Ramos (cell line): ENCODE measurements around the gene ABTB2.
"Not testable (repeated sequence)": the region's sequence is repeated elsewhere in the genome, so short reads cannot be mapped to it uniquely, and the experiment has no call there.

Experiments used
- in situ Hi-C: fragments of 300-500 bp; cut with MboI; formaldehyde crosslinking; loops from one replicate; pipeline ENCODE4 v1.14.3; 2022; ENCODE audit warnings: low sequenced_read_pairs; ENCODE audit not compliant: unreplicated experiment

Gene ABTB2

DNA sequence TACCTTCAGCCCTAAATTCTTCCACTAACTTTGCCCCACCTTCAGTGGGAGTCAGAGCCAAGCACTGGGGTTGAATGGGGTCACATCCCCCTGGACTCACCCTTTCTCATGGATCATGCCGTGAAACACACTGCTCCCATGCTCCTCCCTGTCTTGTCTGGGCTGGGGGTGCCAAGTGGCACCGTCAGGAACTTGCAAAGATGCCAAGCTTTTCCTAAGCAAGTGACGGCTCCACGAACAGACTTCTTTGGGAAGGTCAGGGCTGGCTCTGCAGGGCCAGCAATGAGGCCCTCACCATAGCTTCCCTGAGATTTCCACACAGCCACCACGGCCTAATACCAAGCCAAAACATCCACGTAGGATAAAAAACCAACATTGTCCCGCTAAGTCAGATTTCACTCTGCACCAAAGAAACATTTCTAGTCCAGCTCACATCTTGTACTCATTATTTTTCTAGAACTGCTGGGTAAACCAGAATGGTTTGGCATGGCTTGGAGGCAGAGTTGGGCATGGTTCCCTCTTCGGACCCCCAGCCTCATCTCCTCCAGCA is 175.9 kb downstream of the ABTB2 start:
- in situ Hi-C loops = no loop called here

DNA sequence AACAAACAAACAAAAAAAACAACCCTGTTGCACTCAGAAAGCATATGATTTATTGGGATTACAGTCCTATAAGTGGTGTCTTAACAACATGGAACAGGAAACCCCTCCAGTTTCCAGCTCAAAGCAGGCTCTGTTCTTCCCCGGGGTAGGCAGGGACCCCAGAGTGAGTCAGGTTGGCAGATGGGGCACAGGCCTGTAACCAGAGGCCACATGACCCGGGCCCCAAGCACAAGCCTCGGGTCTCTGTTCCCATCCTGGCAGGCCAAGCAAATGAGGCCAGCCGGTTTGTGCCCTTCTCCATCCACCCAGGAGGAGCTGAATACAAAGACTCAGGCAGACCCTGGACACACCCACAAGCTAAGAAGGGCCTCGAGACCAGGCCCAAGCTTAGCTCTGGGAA is 176.6 kb downstream of the ABTB2 start:
- in situ Hi-C loops = no loop called here

DNA sequence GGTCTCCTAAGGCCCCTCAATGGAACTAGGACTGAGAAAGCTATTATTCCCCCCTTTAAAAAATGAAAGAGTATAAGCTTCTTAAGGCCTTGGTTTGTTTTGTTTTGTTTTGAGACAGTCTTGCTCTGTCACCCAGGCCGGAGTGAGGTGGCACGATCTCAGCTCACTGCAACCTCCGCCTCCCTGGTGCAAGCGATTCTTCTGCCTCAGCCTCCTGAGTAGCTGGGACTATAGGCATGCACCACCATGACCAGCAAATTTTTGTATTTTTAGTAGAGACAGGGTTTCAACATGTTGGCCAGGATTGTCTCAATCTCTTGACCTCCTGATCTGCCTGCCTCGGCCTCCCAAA is 177.0 kb downstream of the ABTB2 start:
- in situ Hi-C loops = not testable (repeated sequence)

DNA sequence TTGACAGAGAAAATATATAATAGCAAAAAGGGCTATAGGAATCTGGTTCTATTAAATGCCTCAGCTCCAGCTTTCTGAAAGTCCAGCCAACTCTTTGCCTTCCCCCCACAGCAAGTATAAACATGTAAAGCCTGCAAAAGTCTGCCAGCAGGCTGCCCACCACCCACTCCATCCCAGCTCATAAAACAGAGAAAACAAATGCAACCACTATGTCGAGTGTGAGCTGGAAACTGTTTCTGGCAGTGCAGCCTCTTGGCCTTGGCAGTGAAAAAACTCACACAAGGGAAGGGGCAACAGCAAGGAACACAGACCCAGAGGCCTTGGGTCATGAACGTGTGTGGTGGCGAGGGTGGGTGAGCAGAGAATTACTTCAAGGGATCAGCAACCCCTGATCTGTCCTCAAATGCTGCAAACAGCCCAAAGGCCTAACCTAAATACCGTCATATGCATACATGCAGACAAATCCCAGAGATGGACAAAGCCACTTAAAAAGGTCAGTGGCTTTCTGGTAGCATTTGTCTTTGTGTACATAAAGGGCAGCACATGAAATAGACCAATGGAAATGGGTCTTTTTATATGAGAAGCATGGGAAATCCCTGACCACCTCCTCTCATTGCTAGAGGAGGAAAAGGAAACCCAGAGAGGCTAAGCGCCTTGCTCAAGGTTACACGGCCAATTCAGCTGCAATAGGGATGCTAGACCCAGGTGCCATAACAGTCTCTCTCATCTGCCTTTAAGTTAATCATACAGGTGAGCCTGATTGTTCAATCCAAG is 177.6 kb downstream of the ABTB2 start:
- in situ Hi-C loops = no loop called here

DNA sequence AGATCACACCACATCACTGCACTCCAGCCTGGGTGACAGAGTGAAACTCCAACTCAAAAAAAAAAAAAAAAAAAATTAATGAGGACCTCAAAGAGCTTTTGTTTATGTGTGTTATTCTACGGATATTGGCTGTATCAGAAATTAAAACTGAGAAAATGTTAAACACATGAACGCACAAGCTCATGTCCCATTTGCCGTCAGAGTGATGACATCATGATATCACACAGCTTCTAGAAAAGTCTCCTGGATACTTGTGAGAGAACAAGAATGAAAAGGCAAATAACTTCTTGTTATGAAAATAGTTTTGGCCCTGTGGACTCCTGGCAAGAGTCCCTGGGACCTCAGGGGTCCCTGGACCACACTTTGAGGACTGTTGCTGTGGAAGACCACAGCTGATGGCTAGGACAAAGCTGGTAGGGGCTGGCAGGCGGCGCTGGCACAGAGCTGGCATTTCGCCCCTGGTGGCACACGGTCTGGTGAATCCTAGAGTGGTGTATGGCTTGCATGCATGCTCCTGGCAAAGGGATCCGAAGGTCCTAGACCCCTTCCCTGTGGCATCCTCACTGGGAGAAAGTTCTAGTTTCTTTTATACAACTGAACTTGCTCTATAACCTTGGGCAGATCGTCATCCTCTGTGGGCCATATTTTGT is 178.7 kb downstream of the ABTB2 start:
- in situ Hi-C loops = loop anchor here (5.0 kb wide), 1 partner anchor 178 kb away; the partner anchor contains the start of gene ABTB2

DNA sequence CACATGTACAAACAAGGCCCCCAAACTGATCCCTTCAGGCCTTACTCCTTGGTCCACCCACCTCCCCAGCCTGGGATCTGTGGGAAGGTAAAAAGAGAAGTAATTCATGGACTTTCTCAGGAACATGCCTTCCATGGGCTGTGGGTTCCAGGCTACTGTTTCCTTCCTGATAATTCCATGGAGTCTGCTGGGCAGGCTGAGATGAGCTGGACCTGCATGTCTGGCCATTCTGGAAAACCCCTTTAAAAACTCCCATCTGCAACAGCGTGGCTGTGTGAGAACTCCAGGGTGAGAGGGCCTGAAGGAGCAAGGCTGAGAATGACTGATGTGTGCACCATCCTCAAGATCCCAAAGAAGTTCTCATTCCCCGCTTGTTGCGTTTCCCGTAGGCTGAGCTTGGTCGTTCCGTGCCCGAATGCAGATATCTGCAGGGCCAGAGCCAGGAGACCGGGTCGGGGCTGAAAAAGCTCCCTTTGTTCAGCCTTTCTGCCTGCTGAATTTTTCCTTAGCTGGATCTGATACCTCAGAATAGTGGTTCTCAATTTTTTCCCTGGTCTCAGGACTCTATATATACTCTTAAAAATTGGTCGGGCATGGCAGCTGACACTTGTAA is 179.5 kb downstream of the ABTB2 start:
- in situ Hi-C loops = loop anchor here (5.0 kb wide), 1 partner anchor 179 kb away; the partner anchor contains the start of gene ABTB2

DNA sequence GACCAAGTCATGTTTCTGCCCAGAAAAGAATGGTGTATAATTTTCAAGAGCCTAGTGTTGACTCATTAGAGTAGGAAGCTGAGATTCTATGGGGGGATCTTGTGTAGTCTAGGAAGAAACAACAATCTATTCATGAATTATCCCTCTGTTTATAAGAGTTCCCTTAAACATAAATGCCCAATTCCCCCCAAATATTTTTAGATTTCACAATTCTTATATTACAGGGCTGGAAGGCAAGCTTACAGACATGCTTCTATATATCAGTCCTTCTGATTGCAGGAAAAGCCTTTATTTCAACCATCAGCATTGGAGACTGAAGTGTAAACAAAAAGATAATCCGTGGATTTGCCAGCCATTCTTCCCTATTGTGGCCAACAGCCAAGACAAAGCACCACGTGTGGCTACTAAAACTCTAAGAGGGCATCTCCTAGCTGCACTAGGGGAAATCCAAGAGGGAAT is 181.0 kb downstream of the ABTB2 start:
- in situ Hi-C loops = loop anchor here (5.0 kb wide), 1 partner anchor 181 kb away; the partner anchor contains the start of gene ABTB2

DNA sequence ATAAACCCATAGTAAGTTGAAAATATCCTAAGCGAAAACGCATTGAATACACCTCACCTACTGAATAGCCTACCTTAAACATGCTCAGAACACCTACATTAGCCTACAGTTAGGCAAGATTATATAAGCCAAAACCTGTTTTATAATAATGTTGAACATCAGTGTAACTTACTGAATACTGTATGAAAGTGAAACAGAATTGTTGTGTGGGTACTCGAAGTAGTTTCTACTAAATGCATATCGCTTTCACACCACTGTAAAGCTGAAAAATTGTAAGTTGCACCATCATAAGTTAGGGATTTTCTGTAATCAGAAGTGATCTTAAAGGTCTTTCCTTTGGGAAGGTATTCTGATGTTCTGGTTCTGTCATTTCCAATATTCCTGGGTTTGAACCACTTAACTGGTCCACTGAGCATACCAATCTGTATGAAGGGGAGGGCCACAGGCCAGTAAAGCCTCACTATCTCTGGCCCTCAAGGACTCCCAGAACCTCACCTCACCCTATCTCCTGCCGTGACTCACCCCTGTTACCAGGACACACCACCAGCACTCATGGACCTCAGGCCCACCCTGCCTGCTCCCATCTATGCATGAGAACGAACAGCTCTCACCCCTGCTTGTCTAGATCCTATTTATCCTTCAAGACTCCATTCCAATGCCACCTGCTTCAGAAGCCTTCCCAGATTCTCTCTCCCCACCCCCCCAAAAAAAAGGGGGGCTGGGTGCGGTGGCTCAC is 182.4 kb downstream of the ABTB2 start:
- in situ Hi-C loops = loop anchor here (5.0 kb wide), 1 partner anchor 182 kb away; the partner anchor contains the start of gene ABTB2

DNA sequence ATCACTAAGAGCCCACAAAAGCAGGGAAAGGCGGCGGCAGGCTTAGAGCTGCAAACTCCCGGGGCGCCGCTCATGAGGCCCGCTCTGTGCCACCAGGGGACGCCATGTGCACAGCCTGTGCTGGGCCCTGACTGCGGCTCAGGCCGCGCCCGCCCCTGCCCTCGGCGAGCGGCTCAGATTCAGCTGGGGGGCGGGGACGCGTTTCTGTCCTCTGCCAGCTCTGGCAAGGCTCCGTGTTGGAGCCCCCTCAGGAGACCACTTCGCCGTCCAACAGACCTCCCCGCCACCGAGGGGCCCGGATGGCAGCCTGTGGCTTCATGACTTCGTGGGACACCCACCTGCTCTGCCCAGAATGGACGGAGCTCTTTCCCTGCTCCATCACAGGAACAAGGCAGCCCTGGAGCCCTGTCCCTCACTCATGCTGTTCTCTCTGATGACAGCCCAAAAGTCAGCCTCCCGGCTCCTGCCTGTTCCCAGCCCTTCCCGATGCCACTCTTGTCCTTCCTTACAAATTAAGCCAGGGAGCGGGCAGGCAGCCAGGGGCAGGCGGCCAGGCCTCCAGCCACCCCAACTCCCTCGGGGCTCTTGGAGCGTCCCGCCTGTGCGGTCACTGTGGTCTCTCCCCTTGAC is 183.3 kb downstream of the ABTB2 start:
- in situ Hi-C loops = loop anchor here (5.0 to 25.0 kb wide), 2 partner anchors 183 to 313 kb away; partner anchors contain the start of gene ABTB2

DNA sequence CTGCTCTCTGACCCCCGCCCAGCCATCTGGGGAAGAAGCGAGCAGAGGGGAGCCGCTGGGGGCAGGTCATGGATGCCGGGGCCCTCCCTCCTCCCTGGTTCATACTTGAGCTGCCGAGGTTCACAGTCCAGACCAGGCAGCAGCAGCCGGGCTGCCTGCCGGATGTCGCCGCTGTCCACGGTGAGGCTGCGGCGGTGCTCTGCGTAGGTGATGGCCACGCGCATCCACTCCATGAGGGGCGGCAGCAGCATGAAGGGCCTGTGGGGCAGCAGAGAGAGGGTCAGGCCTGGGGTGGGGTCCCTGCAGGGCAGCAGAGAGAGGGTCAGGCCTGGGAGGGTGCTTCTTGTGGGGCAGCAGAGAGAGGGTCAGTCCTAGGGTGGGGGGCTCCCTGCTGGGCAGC is 184.8 kb downstream of the ABTB2 start:
- in situ Hi-C loops = loop anchor here (25.0 kb wide), 1 partner anchor 314 kb away; no protein-coding TSS in a partner anchor

DNA sequence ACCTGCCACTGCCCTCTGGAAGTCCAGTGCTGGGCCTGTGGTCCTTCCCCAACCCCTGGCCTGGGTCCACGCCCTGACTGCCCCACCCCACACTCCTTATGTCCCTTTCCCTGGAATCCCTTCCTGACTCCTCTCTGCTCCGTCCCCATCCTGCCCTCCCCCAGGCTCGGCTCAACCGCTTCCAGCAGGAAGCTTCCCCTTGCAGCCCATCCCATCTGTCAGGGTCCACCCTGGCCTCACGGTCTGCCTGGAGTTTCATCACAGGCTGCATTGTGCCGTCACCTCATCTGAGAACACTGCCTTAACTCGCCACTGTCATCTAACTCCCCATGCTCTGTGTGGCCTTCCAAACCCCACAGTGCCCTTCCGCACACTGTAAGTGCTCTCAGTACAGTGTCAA is 188.1 kb downstream of the ABTB2 start:
- in situ Hi-C loops = loop anchor here (25.0 kb wide), 1 partner anchor 318 kb away; no protein-coding TSS in a partner anchor

DNA sequence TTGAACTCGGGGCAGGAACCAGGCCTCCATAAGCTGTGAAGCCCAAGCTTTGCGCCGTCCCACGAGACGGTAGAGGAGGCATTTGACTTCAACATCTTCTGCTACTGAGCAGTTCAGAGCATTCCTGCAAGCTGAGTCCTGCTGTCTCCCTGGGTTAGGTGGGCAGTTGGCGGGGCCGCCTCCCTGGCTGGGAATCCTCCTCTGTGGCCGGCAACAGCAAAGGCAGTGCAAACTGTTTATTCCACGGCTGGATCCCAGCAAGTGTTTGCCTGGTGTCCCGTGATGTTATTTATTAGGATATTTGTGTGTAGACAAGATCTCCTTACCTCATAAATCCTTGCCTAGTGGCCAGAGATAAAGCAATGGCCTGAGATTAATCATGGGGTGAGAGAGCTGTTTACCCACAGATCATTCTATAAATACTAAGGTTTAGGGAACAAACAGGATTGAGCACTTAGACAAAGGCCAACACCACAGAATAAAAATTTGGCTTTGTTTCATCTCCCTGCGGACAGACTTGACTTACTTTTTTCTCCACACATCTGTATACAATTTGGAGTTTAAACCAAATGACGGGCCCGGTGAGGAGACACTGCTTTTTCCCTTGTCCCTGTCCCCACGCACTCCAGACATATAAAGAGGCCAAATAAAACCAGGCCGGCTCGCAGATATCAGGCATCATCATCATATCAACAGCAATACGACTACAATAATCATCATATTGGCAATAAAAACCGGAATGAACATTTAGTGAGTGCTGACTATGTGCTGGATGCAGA is 189.0 kb downstream of the ABTB2 start:
- in situ Hi-C loops = loop anchor here (25.0 kb wide), 1 partner anchor 318 kb away; no protein-coding TSS in a partner anchor

DNA sequence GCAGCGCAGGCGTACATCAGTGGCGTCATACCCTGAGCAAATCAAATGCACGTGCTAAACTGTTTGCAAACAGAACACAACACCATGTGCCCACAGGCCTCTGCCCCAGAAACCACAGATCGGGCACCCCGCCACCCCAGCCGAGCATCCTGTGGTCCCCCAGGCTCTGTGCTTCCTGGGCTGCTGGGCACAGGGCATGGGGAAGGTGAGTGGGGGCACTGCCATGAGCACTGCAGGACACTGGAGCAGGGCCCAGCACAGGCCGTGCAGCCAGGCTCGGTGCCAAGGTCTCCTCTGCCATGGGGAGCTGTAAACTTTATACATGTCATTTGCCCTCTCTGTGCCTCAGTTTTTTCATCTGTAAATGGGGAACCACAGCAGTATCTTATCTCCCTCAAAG is 189.8 kb downstream of the ABTB2 start:
- in situ Hi-C loops = loop anchor here (25.0 kb wide), 1 partner anchor 319 kb away; no protein-coding TSS in a partner anchor

DNA sequence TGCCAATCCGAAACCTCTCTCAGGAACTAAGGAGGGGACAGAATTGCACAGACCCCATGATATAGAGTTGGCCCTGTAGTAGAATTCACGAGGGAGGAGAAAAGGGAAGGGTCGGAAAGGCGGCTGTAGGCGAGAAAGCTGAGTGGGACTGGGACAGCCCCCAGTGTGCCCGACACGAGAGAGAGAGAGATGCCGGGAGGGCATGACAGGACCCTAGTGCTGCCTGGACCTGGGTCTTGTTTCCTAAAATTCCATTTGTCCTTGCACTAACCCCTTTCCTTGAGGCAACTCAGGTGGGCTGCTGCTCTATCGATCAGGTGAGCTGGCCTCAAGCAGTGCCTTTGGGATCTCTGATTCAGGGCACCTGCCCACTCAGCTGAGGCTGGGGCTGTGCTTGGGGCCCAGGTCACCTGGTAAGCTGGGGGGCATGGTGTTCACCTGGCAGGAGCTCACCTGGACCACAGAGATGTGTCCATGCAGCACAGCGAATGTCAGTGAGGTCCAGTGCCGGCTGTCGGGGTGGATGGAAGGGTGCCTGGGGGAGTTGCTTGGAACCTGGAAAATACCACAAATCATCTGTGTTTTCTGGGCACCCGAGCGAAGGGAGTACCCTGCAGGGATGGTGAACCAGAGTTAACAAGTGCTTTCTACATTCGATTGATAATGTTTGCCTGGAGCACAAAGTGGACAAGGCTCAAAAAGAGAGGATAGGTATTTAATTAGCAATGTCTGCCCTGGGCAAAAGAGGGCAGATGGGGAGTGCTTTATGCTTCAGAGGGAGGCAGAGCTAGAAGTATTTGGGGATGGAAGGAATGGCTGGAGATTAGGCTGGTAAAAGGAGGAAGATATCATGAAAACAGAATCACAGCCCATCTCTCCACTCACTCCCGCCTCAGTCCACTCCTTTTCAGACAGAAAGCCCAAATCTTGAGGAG is 190.7 kb downstream of the ABTB2 start:
- in situ Hi-C loops = loop anchor here (25.0 kb wide), 1 partner anchor 320 kb away; no protein-coding TSS in a partner anchor

DNA sequence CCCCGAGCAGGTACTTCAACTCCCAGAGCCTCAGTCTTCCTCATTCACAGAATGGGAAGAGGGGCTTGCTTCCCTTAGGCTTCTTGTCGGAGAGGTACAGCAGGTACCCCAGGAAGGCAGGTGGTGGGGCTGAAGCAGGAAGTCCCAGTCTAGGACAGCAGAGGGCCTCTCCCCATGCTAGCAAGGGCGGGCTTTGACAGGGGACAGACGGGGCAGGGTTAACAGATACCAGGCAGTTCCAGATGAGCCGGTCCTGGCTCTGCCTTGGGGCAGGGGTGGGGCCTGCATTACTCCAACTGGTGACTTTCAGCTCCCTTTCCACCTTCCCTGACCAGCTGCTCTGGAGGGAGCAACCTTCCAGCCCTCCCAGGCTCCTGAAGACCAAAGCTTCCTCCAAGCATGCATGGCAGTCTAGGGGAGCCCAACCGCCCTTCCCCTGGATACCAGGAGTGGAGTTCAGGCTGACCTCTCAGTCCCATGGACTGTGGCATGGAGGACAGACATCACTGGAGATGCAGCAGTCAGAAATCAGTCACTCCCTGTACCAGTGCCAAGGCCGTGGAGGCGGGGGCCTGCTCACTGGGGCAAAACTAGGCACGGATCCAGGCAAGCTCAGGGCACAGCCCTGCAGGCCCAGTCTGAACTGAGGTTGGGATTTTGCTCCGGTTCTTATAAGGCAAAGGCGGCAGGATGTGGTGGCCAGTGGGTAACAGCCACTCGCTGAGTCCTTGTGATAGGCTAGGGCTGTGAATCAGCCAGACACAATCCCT is 191.8 kb downstream of the ABTB2 start:
- in situ Hi-C loops = loop anchor here (25.0 kb wide), 1 partner anchor 321 kb away; no protein-coding TSS in a partner anchor

DNA sequence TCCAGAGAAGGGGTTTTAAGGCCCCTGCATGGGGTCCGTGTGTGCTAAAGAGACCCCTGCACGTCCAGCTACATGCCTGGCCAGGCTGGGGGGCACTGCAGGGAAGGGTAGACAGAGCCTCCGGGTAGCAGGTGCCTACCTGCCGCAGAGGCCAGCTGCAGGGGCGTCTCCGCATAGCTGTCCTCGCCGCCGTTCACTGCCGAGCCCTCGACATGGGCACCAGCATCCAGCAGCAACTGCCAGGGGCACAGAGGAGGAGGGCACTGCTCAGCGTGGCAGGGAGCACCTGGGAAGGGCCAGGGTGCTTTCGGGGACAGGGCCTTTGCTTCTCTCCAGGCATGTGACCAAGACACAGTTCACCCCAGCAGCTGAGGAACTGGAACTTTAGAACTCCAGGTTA is 192.7 kb downstream of the ABTB2 start:
- in situ Hi-C loops = loop anchor here (25.0 kb wide), 1 partner anchor 322 kb away; no protein-coding TSS in a partner anchor
